Immature natural killer cell (primary cell): Measurements from ENCODE around the gene GALNTL6. TPM values are rescaled to one million over a fixed set of nuclear protein-coding genes. Genes with fewer than 3 reads are reported as not detected.

Source experiments
- DNase-seq, 3 donors: peaks; one replicate each; pipeline ENCODE4 v3.0.0; 2022; ENCODE audit warnings: mixed read lengths in 1 of 3
- H3K27ac Mint-ChIP-seq, 6 donors: one replicate each; pipeline ENCODE4 v1.8.0; 2020; ENCODE audit warnings: mixed read lengths in 6 of 6, mild to moderate bottlenecking in 5 of 6, inconsistent platforms in 4 of 6, moderate library complexity in 3 of 6
- H3K27me3 Mint-ChIP-seq, 3 donors: one replicate each; pipeline ENCODE4 v1.8.0; 2020 to 2021; ENCODE audit warnings: low read depth in 3 of 3, mild to moderate bottlenecking in 3 of 3, mixed read lengths in 3 of 3, moderate library complexity in 3 of 3, inconsistent platforms in 1 of 3
- H3K36me3 Mint-ChIP-seq, 3 donors: one replicate each; pipeline ENCODE4 v1.8.0; 2020; ENCODE audit warnings: mixed read lengths in 3 of 3, inconsistent platforms in 2 of 3, mild to moderate bottlenecking in 2 of 3
- H3K4me1 Mint-ChIP-seq, 2 donors: one replicate each; pipeline ENCODE4 v1.8.0; 2020; ENCODE audit warnings: inconsistent platforms in 2 of 2, mild to moderate bottlenecking in 2 of 2, mixed read lengths in 2 of 2, moderate library complexity in 1 of 2
- H3K4me3 Mint-ChIP-seq, 5 donors: one replicate each; pipeline ENCODE4 v1.8.0; 2020; ENCODE audit warnings: mild to moderate bottlenecking in 5 of 5, mixed read lengths in 5 of 5, inconsistent platforms in 3 of 5, moderate library complexity in 3 of 5
- H3K9me3 Mint-ChIP-seq, 6 donors: one replicate each; pipeline ENCODE4 v1.8.0; 2020; ENCODE audit warnings: mild to moderate bottlenecking in 6 of 6, mixed read lengths in 6 of 6, inconsistent platforms in 4 of 6, moderate library complexity in 3 of 6
- polyA plus RNA-seq, 3 donors: library from polyadenylated mRNA; unstranded; fragments of 300-500 nt; fragmentation: Illumina TruSeq; gene quantifications; one replicate each; pipeline ENCODE4 v1.2.3, GENCODE V29; 2021

The GALNTL6 gene
- polyA plus RNA-seq, 3 donors from 2014 or later, result not detected

GRCh38 chr4:172650758-172651530 lies 837.7 kb downstream of the GALNTL6 start:
- H3K27me3 Mint-ChIP-seq, result peaks cover 0 to 2% (median 0%) of the 10 kb centered on the region in 3 donors
- H3K4me3 Mint-ChIP-seq, result no peak overlapping the region
- no peak for DNase-seq
- H3K27ac Mint-ChIP-seq, result no peak overlapping the region
- H3K4me1 Mint-ChIP-seq, result no peaks in the 10 kb centered on the region
- no peaks in the 10 kb centered on the region for H3K36me3 Mint-ChIP-seq
- peaks cover 2 to 25% (median 11%) of the 10 kb centered on the region in 6 donors for H3K9me3 Mint-ChIP-seq

GRCh38 chr4:172651961-172652360 lies 838.8 kb downstream of the GALNTL6 start:
- Mint-ChIP-seq H3K27ac (no peak overlapping the region), H3K9me3 (peaks cover 5 to 27% (median 10%) of the 10 kb centered on the region in 6 donors), H3K36me3 (no peaks in the 10 kb centered on the region)

GRCh38 chr4:172652369-172652768 lies 839.2 kb downstream of the GALNTL6 start:
- Mint-ChIP-seq H3K4me3 (no peak overlapping the region), H3K9me3 (peaks cover 5 to 25% (median 9%) of the 10 kb centered on the region in 6 donors), H3K27me3 (peaks cover 0 to 2% (median 0%) of the 10 kb centered on the region in 3 donors), H3K36me3 (no peaks in the 10 kb centered on the region), H3K4me1 (no peaks in the 10 kb centered on the region), H3K27ac (no peak overlapping the region)
- DNase-seq, result no peak

More at GRCh38 chr4:172651961-172652360, 838.8 kb downstream of the GALNTL6 start:
- Mint-ChIP-seq H3K4me3 (no peak overlapping the region), H3K4me1 (no peaks in the 10 kb centered on the region), H3K27me3 (peaks cover 0 to 2% (median 0%) of the 10 kb centered on the region in 3 donors)
- no peak for DNase-seq

GRCh38 chr4:172653676-172654075 lies 840.5 kb downstream of the GALNTL6 start:
- Mint-ChIP-seq H3K4me3 (no peak overlapping the region), H3K27ac (no peak overlapping the region), H3K36me3 (no peaks in the 10 kb centered on the region)

GRCh38 chr4:172654457-172654856 lies 841.3 kb downstream of the GALNTL6 start:
- no peak overlapping the region for H3K4me3 Mint-ChIP-seq
- no peaks in the 10 kb centered on the region for H3K4me1 Mint-ChIP-seq
- no peak for DNase-seq
- H3K27ac Mint-ChIP-seq, result no peak overlapping the region
- H3K9me3 Mint-ChIP-seq, result peaks cover 5 to 22% (median 8%) of the 10 kb centered on the region in 6 donors
- H3K36me3 Mint-ChIP-seq, result no peaks in the 10 kb centered on the region
- peaks cover 0 to 2% (median 1%) of the 10 kb centered on the region in 3 donors for H3K27me3 Mint-ChIP-seq

More at GRCh38 chr4:172653676-172654075, 840.5 kb downstream of the GALNTL6 start:
- H3K9me3 Mint-ChIP-seq, result peaks cover 5 to 22% (median 8%) of the 10 kb centered on the region in 6 donors
- H3K27me3 Mint-ChIP-seq, result peaks cover 0 to 2% (median 0%) of the 10 kb centered on the region in 3 donors
- no peak for DNase-seq
- no peaks in the 10 kb centered on the region for H3K4me1 Mint-ChIP-seq

- peaks cover 5 to 35% (median 10%) of the 10 kb centered on the region in 6 donors for H3K9me3 Mint-ChIP-seq
- DNase-seq, result no peak
- H3K27ac Mint-ChIP-seq, result no peak overlapping the region
- peaks cover 0 to 2% (median 2%) of the 10 kb centered on the region in 3 donors for H3K27me3 Mint-ChIP-seq
- no peak overlapping the region for H3K4me3 Mint-ChIP-seq
- H3K4me1 Mint-ChIP-seq, result no peaks in the 10 kb centered on the region
- no peaks in the 10 kb centered on the region for H3K36me3 Mint-ChIP-seq
Observed at GRCh38 chr4:172656055-172656454, 842.9 kb downstream of the GALNTL6 start.

GRCh38 chr4:172657081-172657480 lies 843.9 kb downstream of the GALNTL6 start:
- DNase-seq, result no peak
- Mint-ChIP-seq H3K9me3 (peaks cover 5 to 34% (median 10%) of the 10 kb centered on the region in 6 donors), H3K4me3 (no peak overlapping the region), H3K4me1 (no peaks in the 10 kb centered on the region), H3K36me3 (no peaks in the 10 kb centered on the region), H3K27ac (no peak overlapping the region), H3K27me3 (peaks cover 0 to 2% (median 2%) of the 10 kb centered on the region in 3 donors)

- DNase-seq, result no peak
- H3K27me3 Mint-ChIP-seq, result peaks cover 0 to 2% (median 0%) of the 10 kb centered on the region in 3 donors
- no peak overlapping the region for H3K27ac Mint-ChIP-seq
- no peak overlapping the region for H3K4me3 Mint-ChIP-seq
- H3K9me3 Mint-ChIP-seq, result peaks cover 8 to 44% (median 10%) of the 10 kb centered on the region in 6 donors
- no peaks in the 10 kb centered on the region for H3K36me3 Mint-ChIP-seq
- H3K4me1 Mint-ChIP-seq, result no peaks in the 10 kb centered on the region
Observed at GRCh38 chr4:172660251-172660650, 847.0 kb downstream of the GALNTL6 start.

- Mint-ChIP-seq H3K27ac (no peak overlapping the region), H3K27me3 (peaks cover 0 to 2% (median 0%) of the 10 kb centered on the region in 3 donors), H3K9me3 (peaks cover 7 to 50% (median 13%) of the 10 kb centered on the region in 6 donors), H3K4me3 (no peak overlapping the region), H3K36me3 (no peaks in the 10 kb centered on the region), H3K4me1 (no peaks in the 10 kb centered on the region)
- no peak for DNase-seq
Observed at GRCh38 chr4:172662113-172662512, 848.9 kb downstream of the GALNTL6 start.

- Mint-ChIP-seq H3K36me3 (no peaks in the 10 kb centered on the region), H3K9me3 (peaks cover 4 to 41% (median 14%) of the 10 kb centered on the region in 6 donors), H3K4me1 (no peaks in the 10 kb centered on the region), H3K27ac (no peak overlapping the region), H3K27me3 (no peaks in the 10 kb centered on the region), H3K4me3 (no peak overlapping the region)
- no peak for DNase-seq
Observed at GRCh38 chr4:172666711-172667368, 853.6 kb downstream of the GALNTL6 start.

GRCh38 chr4:172674811-172675210 lies 861.6 kb downstream of the GALNTL6 start:
- Mint-ChIP-seq H3K27me3 (peaks cover 0 to 2% (median 0%) of the 10 kb centered on the region in 3 donors), H3K9me3 (peaks cover 14 to 57% (median 31%) of the 10 kb centered on the region in 6 donors), H3K4me3 (no peak overlapping the region), H3K36me3 (no peaks in the 10 kb centered on the region), H3K27ac (no peak overlapping the region), H3K4me1 (no peaks in the 10 kb centered on the region)
- DNase-seq, result no peak

GRCh38 chr4:172675232-172675631 lies 862.0 kb downstream of the GALNTL6 start:
- no peaks in the 10 kb centered on the region for H3K4me1 Mint-ChIP-seq
- DNase-seq, result no peak
- peaks cover 0 to 2% (median 0%) of the 10 kb centered on the region in 3 donors for H3K27me3 Mint-ChIP-seq
- peaks cover 16 to 59% (median 32%) of the 10 kb centered on the region in 6 donors for H3K9me3 Mint-ChIP-seq
- H3K4me3 Mint-ChIP-seq, result no peak overlapping the region
- H3K36me3 Mint-ChIP-seq, result no peaks in the 10 kb centered on the region
- no peak overlapping the region for H3K27ac Mint-ChIP-seq

- Mint-ChIP-seq H3K4me3 (no peak overlapping the region), H3K36me3 (no peaks in the 10 kb centered on the region), H3K4me1 (no peaks in the 10 kb centered on the region), H3K9me3 (peaks cover 7 to 45% (median 16%) of the 10 kb centered on the region in 6 donors), H3K27me3 (peaks cover 0 to 2% (median 0%) of the 10 kb centered on the region in 3 donors), H3K27ac (no peak overlapping the region)
- DNase-seq, result no peak
Observed at GRCh38 chr4:172680691-172681090, 867.5 kb downstream of the GALNTL6 start.

GRCh38 chr4:172683021-172683420 lies 869.8 kb downstream of the GALNTL6 start:
- Mint-ChIP-seq H3K27me3 (no peaks in the 10 kb centered on the region), H3K4me3 (no peak overlapping the region), H3K9me3 (peaks cover 4 to 29% (median 11%) of the 10 kb centered on the region in 6 donors), H3K36me3 (no peaks in the 10 kb centered on the region), H3K4me1 (no peaks in the 10 kb centered on the region), H3K27ac (no peak overlapping the region)
- no peak for DNase-seq
